ENCODE measurements around the gene DKK3. TPM values are rescaled to one million over a fixed set of nuclear protein-coding genes. Genes with fewer than 3 reads are reported as not detected.

DKK3 gene
- total RNA-seq, 1 donor from 2014 or later = 23.9 TPM

- Histone ChIP-seq H3K4me2 (no peak overlapping the region), H4K20me1 (ENCODE audit: low read depth) (no peaks in the 10 kb centered on the region), H3K27ac (no peak overlapping the region), H3K4me1 (no peaks in the 10 kb centered on the region), H3K79me2 (ENCODE audit: low read depth) (no peaks in the 10 kb centered on the region), H3K27me3 (no peaks in the 10 kb centered on the region), H3K9me3 (ENCODE audit: low read depth) (no peaks in the 10 kb centered on the region), H3F3A (ENCODE audit: low read depth) (no peaks in the 10 kb centered on the region), H3K36me3 (no peaks in the 10 kb centered on the region), H2AFZ (replicated peaks) (no peak overlapping the region), H3K4me3 (no peak overlapping the region), H3K9ac (no peak overlapping the region)
- Mint-ChIP-seq H3K4me3 (no peak overlapping the region), H3K27me3 (ENCODE audit: insufficient read depth, low read depth) (no peaks in the 10 kb centered on the region), H3K27ac (no peak overlapping the region), H3K36me3 (peaks cover 19% of the 10 kb centered on the region), H3K9me3 (peaks cover 4% of the 10 kb centered on the region), H3K4me1 (peaks cover 14% of the 10 kb centered on the region)
- DNase-seq (ENCODE audit: low spot score) = no peak
- TF ChIP-seq EZH2phosphoT487 (IDR thresholded peaks at IDR 0.05) (no peak), CTCF (IDR thresholded peaks at IDR 0.05) (no peak), EZH2 (IDR thresholded peaks at IDR 0.05) (no peak)
Observed at GRCh38 chr11:11985016-11985715, 23.3 kb downstream of the DKK3 start.

GRCh38 chr11:11984563-11984962, 23.9 kb downstream of the DKK3 start:
- no peak for DNase-seq (ENCODE audit: low spot score)
- H3K4me1 Mint-ChIP-seq = peaks cover 21% of the 10 kb centered on the region
- peaks cover 4% of the 10 kb centered on the region for H3K9me3 Mint-ChIP-seq
- no peak overlapping the region for H2AFZ ChIP-seq (replicated peaks)
- no peak overlapping the region for H3K27ac ChIP-seq
- H3K27me3 Mint-ChIP-seq (ENCODE audit: insufficient read depth, low read depth) = peaks cover 3% of the 10 kb centered on the region
- no peaks in the 10 kb centered on the region for H3K79me2 ChIP-seq (ENCODE audit: low read depth)
- H3K9me3 ChIP-seq (ENCODE audit: low read depth) = no peaks in the 10 kb centered on the region
- H4K20me1 ChIP-seq (ENCODE audit: low read depth) = no peaks in the 10 kb centered on the region
- TF ChIP-seq EZH2 (IDR thresholded peaks at IDR 0.05) (no peak), CTCF (IDR thresholded peaks at IDR 0.05) (no peak), EZH2phosphoT487 (IDR thresholded peaks at IDR 0.05) (no peak)
- peaks cover 21% of the 10 kb centered on the region for H3K36me3 Mint-ChIP-seq
- no peak overlapping the region for H3K9ac ChIP-seq
- no peaks in the 10 kb centered on the region for H3K27me3 ChIP-seq
- no peaks in the 10 kb centered on the region for H3F3A ChIP-seq (ENCODE audit: low read depth)
- no peak overlapping the region for H3K27ac Mint-ChIP-seq
- H3K4me3 ChIP-seq = no peak overlapping the region
- peaks cover 5% of the 10 kb centered on the region for H3K4me1 ChIP-seq
- H3K4me2 ChIP-seq = no peak overlapping the region
- no peaks in the 10 kb centered on the region for H3K36me3 ChIP-seq
- no peak overlapping the region for H3K4me3 Mint-ChIP-seq

GRCh38 chr11:11983427-11983826, 25.0 kb downstream of the DKK3 start:
- H3F3A ChIP-seq (ENCODE audit: low read depth) = no peaks in the 10 kb centered on the region
- H3K27ac ChIP-seq = no peak overlapping the region
- H3K27me3 ChIP-seq = no peaks in the 10 kb centered on the region
- H3K27ac Mint-ChIP-seq = peak overlapping the region; percentile 68
- H3K4me2 ChIP-seq = no peak overlapping the region
- no peaks in the 10 kb centered on the region for H4K20me1 ChIP-seq (ENCODE audit: low read depth)
- H3K9ac ChIP-seq = no peak overlapping the region
- H2AFZ ChIP-seq (replicated peaks) = no peak overlapping the region
- no peaks in the 10 kb centered on the region for H3K79me2 ChIP-seq (ENCODE audit: low read depth)
- TF ChIP-seq EZH2 (IDR thresholded peaks at IDR 0.05) = no peak
- TF ChIP-seq EZH2phosphoT487 (IDR thresholded peaks at IDR 0.05) = no peak
- no peak for TF ChIP-seq CTCF (IDR thresholded peaks at IDR 0.05)
- H3K27me3 Mint-ChIP-seq (ENCODE audit: insufficient read depth, low read depth) = peaks cover 3% of the 10 kb centered on the region
- H3K4me1 Mint-ChIP-seq = peaks cover 29% of the 10 kb centered on the region
- H3K4me3 Mint-ChIP-seq = no peak overlapping the region
- H3K4me1 ChIP-seq = peaks cover 7% of the 10 kb centered on the region
- peaks cover 19% of the 10 kb centered on the region for H3K36me3 Mint-ChIP-seq
- H3K9me3 ChIP-seq (ENCODE audit: low read depth) = no peaks in the 10 kb centered on the region
- DNase-seq (ENCODE audit: low spot score) = no peak
- H3K4me3 ChIP-seq = no peak overlapping the region
- H3K36me3 ChIP-seq = no peaks in the 10 kb centered on the region
- peaks cover 4% of the 10 kb centered on the region for H3K9me3 Mint-ChIP-seq

Data from neural progenitor cell (in vitro differentiated cells).